ENCODE measurements around the gene MPEG1. TPM values are rescaled to one million over a fixed set of nuclear protein-coding genes. Genes with fewer than 3 reads are reported as not detected.

Gene MPEG1
- total and polyA plus RNA-seq, 2 of the 13 experiments (the other 11 are each of a cell fraction or from before 2014, with no cell fraction given): not detected

DNA sequence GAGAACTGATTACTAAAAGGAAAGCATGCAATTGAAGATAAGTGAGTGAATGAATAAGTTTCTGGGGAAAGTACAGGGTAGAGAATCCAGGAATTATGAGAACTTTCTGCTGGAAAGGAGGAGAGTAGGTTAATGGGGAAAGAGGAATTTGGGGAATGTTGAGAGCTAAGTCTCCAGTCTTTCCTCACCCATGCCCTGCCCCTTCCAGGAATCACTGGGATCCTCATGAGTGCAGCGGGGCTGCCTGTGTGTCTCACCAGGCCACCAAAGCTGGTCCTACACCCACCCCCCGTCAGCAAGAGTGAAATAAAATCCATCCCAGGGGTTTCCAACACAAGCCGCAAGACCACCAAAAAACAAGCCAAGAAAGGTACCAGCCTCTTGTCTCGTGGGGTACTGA, 23.8 kb downstream of the MPEG1 start (continued):
- TF ChIP-seq, protein P1, sequence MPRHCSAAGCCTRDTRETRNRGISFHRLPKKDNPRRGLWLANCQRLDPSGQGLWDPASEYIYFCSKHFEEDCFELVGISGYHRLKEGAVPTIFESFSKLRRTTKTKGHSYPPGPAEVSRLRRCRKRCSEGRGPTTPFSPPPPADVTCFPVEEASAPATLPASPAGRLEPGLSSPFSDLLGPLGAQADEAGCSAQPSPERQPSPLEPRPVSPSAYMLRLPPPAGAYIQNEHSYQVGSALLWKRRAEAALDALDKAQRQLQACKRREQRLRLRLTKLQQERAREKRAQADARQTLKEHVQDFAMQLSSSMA (CRISPR knock-in tag; IDR thresholded peaks at IDR 0.05): no peak
- TF ChIP-seq MBD4 (IDR thresholded peaks at IDR 0.05; ENCODE audit: borderline replicate concordance, low read length): no peak
- no peak for TF ChIP-seq NFIC (IDR thresholded peaks at IDR 0.05; ENCODE audit: low read length)
- no peak for TF ChIP-seq ZNF614 (CRISPR knock-in tag; IDR thresholded peaks at IDR 0.05; ENCODE audit: borderline replicate concordance)
- TF ChIP-seq ZMYM2 (CRISPR knock-in tag; IDR thresholded peaks at IDR 0.05): no peak
- no peak for TF ChIP-seq NRL (CRISPR knock-in tag; IDR thresholded peaks at IDR 0.05; ENCODE audit: borderline replicate concordance)

DNA sequence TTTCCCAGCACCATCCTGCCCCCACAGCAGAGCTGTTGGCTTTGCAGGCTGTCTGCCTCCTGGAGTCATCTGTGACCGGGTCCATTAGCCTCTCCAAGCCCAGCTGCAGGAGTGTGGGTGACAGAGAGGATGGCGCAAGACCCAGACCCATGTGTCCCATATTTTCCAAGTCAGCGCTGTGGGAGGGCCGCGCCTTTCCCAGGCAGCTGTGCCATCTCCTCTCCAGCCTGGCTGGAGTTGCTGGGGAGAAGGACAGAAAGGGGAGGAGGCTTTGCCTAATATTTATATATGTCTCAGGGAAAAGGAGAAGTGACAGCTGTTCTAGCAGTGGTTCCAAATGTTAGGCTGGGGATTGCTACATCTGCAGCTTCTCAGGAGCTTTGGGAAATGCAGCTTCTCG, 25.1 kb downstream of the MPEG1 start:
- no peaks in the 10 kb centered on the region for H4K20me1 ChIP-seq (ENCODE audit: insufficient read depth, low read length)
- H3K27me3 ChIP-seq (ENCODE audit: control insufficient read depth in 1 of 2, insufficient read depth in 2 of 2, low read length in 2 of 2): no peaks in the 10 kb centered on the region
- no TSS peak for BruUV-seq (replicated peaks)
- ATAC-seq: no peak
- peaks cover 30% of the 10 kb centered on the region for H3K4me1 ChIP-seq (ENCODE audit: insufficient read depth, low read length)
- no peak for DNase-seq (ENCODE audit: low spot score)
- FAIRE-seq: no peak
- H3K27ac ChIP-seq (ENCODE audit: extremely low read length, insufficient read depth, low read length): no peak overlapping the region
- WGBS (ENCODE audit: low lambda C conversion rate): 87% methylated on average over 5 of the region's 6 CpGs
- in situ Hi-C loops (cut with HindIII; ENCODE audit: extremely low pct_ligation_motif_present, low pct_unique_long_range_greater_than_20kb): loop anchor here (25.0 kb wide), 1 partner anchor 500 kb away; no protein-coding TSS in a partner anchor
- no peak overlapping the region for H3K9ac ChIP-seq (ENCODE audit: insufficient read depth, low read depth, low read length)
- no peak overlapping the region for H2AFZ ChIP-seq (ENCODE audit: low read length)
- H3K4me3 ChIP-seq (replicated peaks in 1 of 3; ENCODE audit: insufficient read depth in 1 of 3, low read depth in 2 of 3, low read length in 3 of 3): no peak overlapping the region
- intact Hi-C loops (cut with micrococcal nuclease; ENCODE audit: unreplicated experiment): no loop called here
- no peak overlapping the region for H3K4me2 ChIP-seq (ENCODE audit: low read depth, low read length)
- CTCF ChIA-PET (ENCODE audit: low intra/inter-chr PET ratio, low total read pairs): interaction anchor here (4.1 kb wide), 1 partner anchor 16 kb away, joined by 45 read pairs; the partner anchor contains the start of gene DTX4
- POLR2A ChIA-PET: interaction anchor here (3.4 kb wide), 1 partner anchor 14 kb away, joined by 46 read pairs; the partner anchor contains the start of gene DTX4
- no peaks in the 10 kb centered on the region for H3K9me3 ChIP-seq (ENCODE audit: low read length)
- H3K36me3 ChIP-seq (replicated peaks in 1 of 2; ENCODE audit: control insufficient read depth in 1 of 2, insufficient read depth in 2 of 2, low read length in 2 of 2): peaks cover 2 to 3% of the 10 kb centered on the region in 2 experiments; a peak in 2 of 5 replicates
- no peaks in the 10 kb centered on the region for H3K79me2 ChIP-seq (ENCODE audit: insufficient read depth, low read length)
- TF ChIP-seq, protein P2, sequence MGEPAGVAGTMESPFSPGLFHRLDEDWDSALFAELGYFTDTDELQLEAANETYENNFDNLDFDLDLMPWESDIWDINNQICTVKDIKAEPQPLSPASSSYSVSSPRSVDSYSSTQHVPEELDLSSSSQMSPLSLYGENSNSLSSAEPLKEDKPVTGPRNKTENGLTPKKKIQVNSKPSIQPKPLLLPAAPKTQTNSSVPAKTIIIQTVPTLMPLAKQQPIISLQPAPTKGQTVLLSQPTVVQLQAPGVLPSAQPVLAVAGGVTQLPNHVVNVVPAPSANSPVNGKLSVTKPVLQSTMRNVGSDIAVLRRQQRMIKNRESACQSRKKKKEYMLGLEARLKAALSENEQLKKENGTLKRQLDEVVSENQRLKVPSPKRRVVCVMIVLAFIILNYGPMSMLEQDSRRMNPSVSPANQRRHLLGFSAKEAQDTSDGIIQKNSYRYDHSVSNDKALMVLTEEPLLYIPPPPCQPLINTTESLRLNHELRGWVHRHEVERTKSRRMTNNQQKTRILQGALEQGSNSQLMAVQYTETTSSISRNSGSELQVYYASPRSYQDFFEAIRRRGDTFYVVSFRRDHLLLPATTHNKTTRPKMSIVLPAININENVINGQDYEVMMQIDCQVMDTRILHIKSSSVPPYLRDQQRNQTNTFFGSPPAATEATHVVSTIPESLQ (CRISPR knock-in tag; conservative IDR thresholded peaks at IDR 0.05): no peak
- TF ChIP-seq, protein P3, sequence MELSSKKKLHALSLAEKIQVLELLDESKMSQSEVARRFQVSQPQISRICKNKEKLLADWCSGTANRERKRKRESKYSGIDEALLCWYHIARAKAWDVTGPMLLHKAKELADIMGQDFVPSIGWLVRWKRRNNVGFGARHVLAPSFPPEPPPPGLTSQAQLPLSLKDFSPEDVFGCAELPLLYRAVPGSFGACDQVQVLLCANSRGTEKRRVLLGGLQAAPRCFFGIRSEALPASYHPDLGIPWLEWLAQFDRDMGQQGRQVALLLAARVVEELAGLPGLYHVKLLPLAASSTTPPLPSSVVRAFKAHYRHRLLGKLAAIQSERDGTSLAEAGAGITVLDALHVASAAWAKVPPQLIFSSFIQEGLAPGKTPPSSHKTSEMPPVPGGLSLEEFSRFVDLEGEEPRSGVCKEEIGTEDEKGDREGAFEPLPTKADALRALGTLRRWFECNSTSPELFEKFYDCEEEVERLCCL (CRISPR knock-in tag; IDR thresholded peaks at IDR 0.05; ENCODE audit: borderline replicate concordance): no peak
- TF ChIP-seq, protein P4, sequence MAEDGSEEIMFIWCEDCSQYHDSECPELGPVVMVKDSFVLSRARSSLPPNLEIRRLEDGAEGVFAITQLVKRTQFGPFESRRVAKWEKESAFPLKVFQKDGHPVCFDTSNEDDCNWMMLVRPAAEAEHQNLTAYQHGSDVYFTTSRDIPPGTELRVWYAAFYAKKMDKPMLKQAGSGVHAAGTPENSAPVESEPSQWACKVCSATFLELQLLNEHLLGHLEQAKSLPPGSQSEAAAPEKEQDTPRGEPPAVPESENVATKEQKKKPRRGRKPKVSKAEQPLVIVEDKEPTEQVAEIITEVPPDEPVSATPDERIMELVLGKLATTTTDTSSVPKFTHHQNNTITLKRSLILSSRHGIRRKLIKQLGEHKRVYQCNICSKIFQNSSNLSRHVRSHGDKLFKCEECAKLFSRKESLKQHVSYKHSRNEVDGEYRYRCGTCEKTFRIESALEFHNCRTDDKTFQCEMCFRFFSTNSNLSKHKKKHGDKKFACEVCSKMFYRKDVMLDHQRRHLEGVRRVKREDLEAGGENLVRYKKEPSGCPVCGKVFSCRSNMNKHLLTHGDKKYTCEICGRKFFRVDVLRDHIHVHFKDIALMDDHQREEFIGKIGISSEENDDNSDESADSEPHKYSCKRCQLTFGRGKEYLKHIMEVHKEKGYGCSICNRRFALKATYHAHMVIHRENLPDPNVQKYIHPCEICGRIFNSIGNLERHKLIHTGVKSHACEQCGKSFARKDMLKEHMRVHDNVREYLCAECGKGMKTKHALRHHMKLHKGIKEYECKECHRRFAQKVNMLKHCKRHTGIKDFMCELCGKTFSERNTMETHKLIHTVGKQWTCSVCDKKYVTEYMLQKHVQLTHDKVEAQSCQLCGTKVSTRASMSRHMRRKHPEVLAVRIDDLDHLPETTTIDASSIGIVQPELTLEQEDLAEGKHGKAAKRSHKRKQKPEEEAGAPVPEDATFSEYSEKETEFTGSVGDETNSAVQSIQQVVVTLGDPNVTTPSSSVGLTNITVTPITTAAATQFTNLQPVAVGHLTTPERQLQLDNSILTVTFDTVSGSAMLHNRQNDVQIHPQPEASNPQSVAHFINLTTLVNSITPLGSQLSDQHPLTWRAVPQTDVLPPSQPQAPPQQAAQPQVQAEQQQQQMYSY (CRISPR knock-in tag; IDR thresholded peaks at IDR 0.05): no peak
- TF ChIP-seq ZNF761 (CRISPR knock-in tag; conservative IDR thresholded peaks at IDR 0.05) (no peak), ZKSCAN8 (CRISPR knock-in tag; IDR thresholded peaks at IDR 0.05; ENCODE audit: borderline replicate concordance) (no peak), RAD21 (CRISPR knock-in tag; IDR thresholded peaks at IDR 0.05) (no peak), TBX2 (CRISPR knock-in tag; IDR thresholded peaks at IDR 0.05; ENCODE audit: borderline replicate concordance) (no peak), BRD4 (CRISPR knock-in tag; IDR thresholded peaks at IDR 0.05) (no peak)
- TF ChIP-seq, protein P5, sequence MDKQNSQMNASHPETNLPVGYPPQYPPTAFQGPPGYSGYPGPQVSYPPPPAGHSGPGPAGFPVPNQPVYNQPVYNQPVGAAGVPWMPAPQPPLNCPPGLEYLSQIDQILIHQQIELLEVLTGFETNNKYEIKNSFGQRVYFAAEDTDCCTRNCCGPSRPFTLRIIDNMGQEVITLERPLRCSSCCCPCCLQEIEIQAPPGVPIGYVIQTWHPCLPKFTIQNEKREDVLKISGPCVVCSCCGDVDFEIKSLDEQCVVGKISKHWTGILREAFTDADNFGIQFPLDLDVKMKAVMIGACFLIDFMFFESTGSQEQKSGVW (CRISPR knock-in tag; IDR thresholded peaks at IDR 0.05; ENCODE audit: borderline replicate concordance): no peak

Measured in HepG2 (cell line).